Neural cell (in vitro differentiated cells): Measurements from ENCODE around the gene ANKRD44. TPM values are rescaled to one million over a fixed set of nuclear protein-coding genes. Genes with fewer than 3 reads are reported as not detected.

Experiments
- H2AFZ ChIP-seq: fragments of 200-600, 300-800 bp; sonication (generic), shearing (Covaris generic); 2 replicates; pipeline ENCODE4 v1.6.0; 2014; ENCODE audit warnings: low read depth, mild to moderate bottlenecking, antibody characterized with exemption, low read length, moderate library complexity
- H3F3A ChIP-seq: fragments of 200-600 bp; shearing (Covaris generic); 2 replicates; pipeline ENCODE4 v1.6.1; 2016; ENCODE audit warnings: mild to moderate bottlenecking, moderate library complexity, mixed read lengths, antibody characterized with exemption, low read length; ENCODE audit not compliant: insufficient read depth, poor library complexity, severe bottlenecking
- H3K27ac ChIP-seq: fragments of 200-600, 300-800 bp; sonication (generic), shearing (Covaris generic); 2 replicates; pipeline ENCODE4 v1.5.1; 2014; ENCODE audit warnings: mild to moderate bottlenecking, low read length, moderate library complexity
- H3K27me3 ChIP-seq: fragments of 300-800, 200-600 bp; sonication (generic), shearing (Covaris generic); 2 replicates; pipeline ENCODE4 v1.6.0; 2014; ENCODE audit warnings: mild to moderate bottlenecking, low read depth, low read length, moderate library complexity; ENCODE audit not compliant: insufficient read depth
- H3K36me3 ChIP-seq: fragments of 300-800, 200-600 bp; sonication (generic), shearing (Covaris generic); 2 replicates; pipeline ENCODE4 v1.5.1; 2014; ENCODE audit warnings: mild to moderate bottlenecking, antibody characterized with exemption, low read length, moderate library complexity; ENCODE audit not compliant: insufficient read depth
- H3K4me2 ChIP-seq: fragments of 300-800, 200-600 bp; sonication (generic), shearing (Covaris generic); 2 replicates; pipeline ENCODE4 v1.6.0; 2014; ENCODE audit warnings: mild to moderate bottlenecking, low read length
- H3K4me3 ChIP-seq: fragments of 300-800, 200-600 bp; sonication (generic), shearing (Covaris generic); 2 replicates; pipeline ENCODE4 v1.5.1; 2014; ENCODE audit warnings: mild to moderate bottlenecking, low read length, moderate library complexity
- H3K79me2 ChIP-seq: fragments of 200-600 bp; shearing (Covaris generic); replicated peaks from 2 replicates; pipeline ENCODE4 v1.6.0; 2014; ENCODE audit warnings: mild to moderate bottlenecking, low read length, moderate library complexity; ENCODE audit not compliant: insufficient read depth
- H3K9ac ChIP-seq: fragments of 300-800, 200-600 bp; sonication (generic), shearing (Covaris generic); 2 replicates; pipeline ENCODE4 v1.6.1; 2016; ENCODE audit warnings: mild to moderate bottlenecking, low read length, mixed read lengths
- H3K9me2 ChIP-seq: fragments of 200-600 bp; shearing (Covaris generic); 2 replicates; pipeline ENCODE4 v1.6.1; 2016; ENCODE audit warnings: mild to moderate bottlenecking, low read length, mixed read lengths; ENCODE audit not compliant: insufficient read depth
- H3K9me3 ChIP-seq: fragments of 200-600, 300-800 bp; sonication (generic), shearing (Covaris generic); 2 replicates; pipeline ENCODE4 v1.6.1; 2016; ENCODE audit warnings: mild to moderate bottlenecking, mixed run types, low read length, moderate library complexity, mixed read lengths
- H4K20me1 ChIP-seq: fragments of 200-600 bp; shearing (Covaris generic); 2 replicates; pipeline ENCODE4 v1.6.1; 2016; ENCODE audit warnings: mild to moderate bottlenecking, mixed run types; ENCODE audit not compliant: insufficient read depth
- CTCF ChIP-seq: fragments of 450-650 bp; IDR thresholded peaks from 2 replicates; pipeline ENCODE4 v1.5.1; 2014; ENCODE audit warnings: antibody characterized with exemption, mild to moderate bottlenecking, moderate library complexity; ENCODE audit not compliant: poor library complexity, severe bottlenecking
- EP300 ChIP-seq: fragments of 450-650 bp; conservative IDR thresholded peaks from 2 replicates; pipeline ENCODE4 v1.6.1; 2014; ENCODE audit warnings: antibody characterized with exemption, mild to moderate bottlenecking, moderate library complexity; ENCODE audit not compliant: poor library complexity, severe bottlenecking
- EZH2 ChIP-seq: fragments of 200-600, 300-800 bp; shearing (Covaris generic), sonication (generic); IDR thresholded peaks from 2 replicates; pipeline ENCODE4 v1.6.1; 2014; ENCODE audit warnings: antibody characterized with exemption, low read length, borderline replicate concordance, mild to moderate bottlenecking; ENCODE audit not compliant: insufficient read depth, poor library complexity, severe bottlenecking
- MXI1 ChIP-seq: fragments of 450-650 bp; conservative IDR thresholded peaks from 2 replicates; pipeline ENCODE4 v1.6.1; 2014; ENCODE audit warnings: antibody characterized with exemption, mild to moderate bottlenecking; ENCODE audit not compliant: poor library complexity, severe bottlenecking
- POLR2AphosphoS5 ChIP-seq: IDR thresholded peaks from 2 replicates; pipeline ENCODE4 v1.6.1; 2012
- RAD21 ChIP-seq: fragments of 450-650 bp; conservative IDR thresholded peaks from 2 replicates; pipeline ENCODE4 v1.6.1; 2014; ENCODE audit warnings: antibody characterized with exemption, mild to moderate bottlenecking, moderate library complexity
- REST ChIP-seq: IDR thresholded peaks from 2 replicates; pipeline ENCODE4 v1.6.1; 2012; ENCODE audit warnings: borderline replicate concordance
- SMC3 ChIP-seq: fragments of 450-650 bp; conservative IDR thresholded peaks from 2 replicates; pipeline ENCODE4 v1.6.1; 2014; ENCODE audit warnings: antibody characterized with exemption, mild to moderate bottlenecking, moderate library complexity; ENCODE audit not compliant: poor library complexity
- TAF1 ChIP-seq: IDR thresholded peaks from 2 replicates; pipeline ENCODE4 v1.6.1; 2012; ENCODE audit warnings: low read depth
- polyA plus RNA-seq: library from polyadenylated mRNA; depleted of rRNA; stranded (reverse); fragments of >200 nt; gene quantifications from 2 replicates; pipeline ENCODE4 v1.2.3, GENCODE V29; 2014

ANKRD44 gene
- polyA plus RNA-seq, 1 donor from 2014 or later = 94.3 TPM

DNA sequence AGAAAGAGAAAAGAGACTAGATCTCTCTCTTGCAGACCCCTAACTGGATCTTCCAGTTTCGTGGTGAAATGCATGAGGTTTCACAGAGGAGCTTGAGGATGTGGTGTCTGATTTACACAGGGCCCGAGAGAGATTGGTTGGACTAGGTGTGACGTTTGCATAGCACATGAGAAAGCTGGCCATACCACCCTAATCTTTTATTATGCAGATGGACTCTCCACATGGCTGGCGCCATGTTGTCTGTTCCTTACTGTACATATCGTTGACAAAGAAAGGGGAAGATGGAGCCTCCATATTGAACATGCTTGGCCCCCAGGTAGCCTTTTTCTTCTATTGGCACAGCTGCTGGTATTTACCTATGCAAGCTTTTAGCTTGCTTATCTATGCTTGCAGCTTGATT lies 356.6 kb downstream of the ANKRD44 start:
- Histone ChIP-seq H3K9me2 (no peaks in the 10 kb centered on the region), H3K27ac (no peak overlapping the region), H3F3A (no peaks in the 10 kb centered on the region), H3K4me2 (no peak overlapping the region), H4K20me1 (no peaks in the 10 kb centered on the region), H2AFZ (no peak overlapping the region), H3K9ac (no peak overlapping the region), H3K9me3 (no peaks in the 10 kb centered on the region), H3K4me3 (no peak overlapping the region), H3K79me2 (no peaks in the 10 kb centered on the region), H3K36me3 (no peaks in the 10 kb centered on the region), H3K27me3 (no peaks in the 10 kb centered on the region)
- TF ChIP-seq POLR2AphosphoS5 (no peak), MXI1 (no peak), RAD21 (no peak), REST (no peak), EP300 (no peak), TAF1 (no peak), CTCF (no peak), SMC3 (no peak), EZH2 (no peak)

DNA sequence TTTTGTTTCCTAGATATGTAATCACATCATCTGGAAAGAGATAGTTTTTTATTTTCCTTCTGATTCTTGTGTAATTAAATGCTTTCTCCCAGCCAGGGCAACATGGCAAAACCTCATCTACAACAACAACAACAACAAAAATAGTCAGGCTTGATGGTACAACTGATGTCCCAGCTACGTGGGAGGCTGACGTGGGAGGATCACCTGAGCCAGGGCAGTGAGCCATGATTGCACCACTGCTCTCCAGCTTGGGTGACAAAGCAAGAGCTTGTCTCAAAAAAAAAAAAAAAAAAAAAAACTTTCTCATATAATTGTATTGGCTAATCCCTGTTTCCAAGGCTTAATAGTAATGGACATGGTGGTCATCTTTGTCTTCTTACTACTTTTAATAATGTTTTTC lies 357.6 kb downstream of the ANKRD44 start:
- Histone ChIP-seq H3K27ac (no peak overlapping the region), H3K79me2 (no peaks in the 10 kb centered on the region), H3K9me3 (no peaks in the 10 kb centered on the region), H3K4me2 (no peak overlapping the region), H3K27me3 (no peaks in the 10 kb centered on the region), H2AFZ (no peak overlapping the region), H3K36me3 (no peaks in the 10 kb centered on the region), H4K20me1 (no peaks in the 10 kb centered on the region), H3K9ac (no peak overlapping the region), H3K9me2 (no peaks in the 10 kb centered on the region), H3F3A (no peaks in the 10 kb centered on the region), H3K4me3 (no peak overlapping the region)
- TF ChIP-seq CTCF (no peak), TAF1 (no peak), RAD21 (no peak), POLR2AphosphoS5 (no peak), MXI1 (no peak), REST (no peak), EP300 (no peak)
